Measurements from ENCODE around the gene SUSD6.

SUSD6 gene

DNA sequence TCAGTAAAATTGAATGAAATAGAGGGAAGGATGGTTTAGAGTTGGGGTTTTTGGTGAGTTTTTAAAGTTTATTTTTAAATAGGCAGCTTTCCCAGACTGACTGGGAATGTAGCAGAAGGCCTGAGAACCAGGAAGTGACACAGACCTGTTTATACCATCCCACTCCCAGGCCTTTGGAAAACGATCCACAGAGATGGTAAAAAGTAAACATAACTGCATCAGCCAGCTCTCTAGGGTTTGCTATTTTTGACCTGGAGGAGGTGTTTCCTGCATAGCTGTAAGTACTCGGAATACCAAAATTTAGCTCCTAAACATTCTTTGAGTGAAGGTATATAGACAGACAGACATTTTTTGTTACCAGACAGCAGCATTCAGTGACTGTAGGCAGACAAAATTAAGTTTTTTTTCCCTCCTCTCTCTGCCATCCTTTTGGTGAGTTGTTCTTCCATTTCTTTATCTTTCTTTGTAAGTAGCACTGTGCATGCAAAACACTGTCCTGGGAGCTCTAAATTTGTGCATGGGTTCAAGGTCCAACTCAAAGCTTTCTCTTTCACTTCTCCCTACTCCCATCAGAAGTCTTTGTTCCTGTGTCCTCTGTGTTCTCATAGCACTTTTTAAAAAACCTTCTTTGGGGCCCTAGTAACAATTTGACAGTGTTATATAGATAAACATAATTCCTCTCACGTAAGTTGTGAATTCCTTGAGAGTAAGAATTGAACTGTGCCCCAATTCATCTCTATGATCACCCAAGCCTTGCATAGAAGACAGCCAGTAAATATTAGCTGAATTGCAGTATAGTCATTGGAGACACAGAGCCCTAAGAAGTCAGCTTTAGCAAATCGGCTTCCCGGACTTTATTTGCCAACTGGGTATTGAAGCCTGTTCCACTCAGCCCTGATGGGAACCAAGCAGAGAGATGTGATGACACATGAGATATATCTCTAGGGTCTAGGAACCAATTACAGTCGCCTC lies 37.4 kb downstream of the SUSD6 start:
- no peak for DNase-seq (ENCODE audit: low read depth, low spot score)

DNA sequence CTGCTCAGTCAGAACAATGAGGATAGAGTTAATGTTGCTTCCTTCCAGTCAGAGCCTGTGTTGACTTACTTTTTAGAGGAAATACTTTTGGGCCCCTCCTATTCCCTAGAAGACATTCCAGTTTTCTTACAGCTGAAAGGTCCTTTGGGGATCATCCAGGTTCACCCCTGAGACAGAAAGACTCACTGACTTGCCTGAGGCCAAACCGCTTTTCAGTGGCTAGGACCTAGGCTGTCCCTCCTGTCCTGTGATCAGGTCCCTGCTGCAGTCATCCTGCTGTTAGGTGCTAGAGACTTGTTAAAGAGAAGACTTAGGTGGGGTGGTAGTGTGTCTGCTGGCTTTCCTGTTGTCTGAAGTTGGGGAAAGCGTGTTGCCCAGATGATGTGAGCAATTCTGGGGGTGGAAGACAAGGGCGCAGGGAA lies 39.6 kb downstream of the SUSD6 start:
- DNase-seq (ENCODE audit: low read depth, low spot score) = no peak

DNA sequence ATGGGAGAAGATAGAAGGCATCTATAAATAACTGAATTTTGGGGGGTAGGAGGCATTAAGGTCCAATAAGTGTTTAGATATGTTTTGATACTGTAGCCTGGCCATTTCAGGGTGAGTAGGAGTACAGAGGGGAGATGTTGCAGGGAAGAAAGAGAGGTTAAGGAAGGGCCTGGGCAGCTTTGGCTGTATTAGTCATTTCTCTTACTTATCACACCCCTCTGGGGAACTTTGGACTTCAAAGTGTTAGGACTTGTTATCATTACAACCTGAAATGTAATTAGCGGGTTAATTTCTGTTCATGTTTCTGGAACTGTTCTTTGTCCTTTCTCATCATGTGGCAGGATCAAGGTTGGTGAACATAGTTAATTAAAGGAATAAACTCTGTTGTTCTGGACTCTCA lies 40.3 kb downstream of the SUSD6 start:
- DNase-seq (ENCODE audit: low read depth, low spot score) = no peak

DNA sequence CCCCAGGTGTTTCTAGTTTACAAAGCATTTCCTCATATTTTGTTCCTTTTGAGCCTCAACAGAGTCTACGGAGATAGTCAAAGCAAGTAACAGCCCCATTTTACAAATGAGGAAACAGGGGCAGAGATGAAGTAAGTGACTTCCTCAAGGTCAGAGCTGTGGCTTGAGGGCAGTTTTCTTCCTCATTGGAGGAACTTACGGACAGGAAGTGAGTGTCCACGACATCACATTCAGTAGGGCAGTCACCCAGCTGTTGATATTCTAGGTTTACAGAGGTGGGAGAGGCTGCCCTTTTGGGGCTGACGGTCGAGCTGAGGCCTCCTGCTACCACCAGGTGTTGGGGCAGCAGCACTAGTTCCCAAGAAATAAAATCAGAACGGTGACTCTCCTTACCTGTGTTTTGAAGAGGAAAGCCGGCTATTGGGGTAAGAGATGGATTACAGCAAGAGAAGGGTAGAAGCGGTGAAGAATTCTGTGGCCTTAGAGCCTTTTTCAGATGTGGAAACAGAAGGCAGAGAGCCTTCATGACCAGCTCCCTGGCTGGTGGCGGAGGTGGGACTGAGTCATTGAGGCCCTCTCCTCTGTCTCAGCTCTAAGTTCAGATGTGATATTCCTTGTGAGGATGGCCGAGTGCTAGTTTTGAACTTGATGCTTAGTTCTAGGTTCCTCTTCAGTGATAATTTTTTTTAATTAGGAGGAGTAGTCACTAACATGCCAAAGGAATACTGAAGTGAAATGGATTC lies 41.7 kb downstream of the SUSD6 start:
- no peak for DNase-seq (ENCODE audit: low read depth, low spot score)

DNA sequence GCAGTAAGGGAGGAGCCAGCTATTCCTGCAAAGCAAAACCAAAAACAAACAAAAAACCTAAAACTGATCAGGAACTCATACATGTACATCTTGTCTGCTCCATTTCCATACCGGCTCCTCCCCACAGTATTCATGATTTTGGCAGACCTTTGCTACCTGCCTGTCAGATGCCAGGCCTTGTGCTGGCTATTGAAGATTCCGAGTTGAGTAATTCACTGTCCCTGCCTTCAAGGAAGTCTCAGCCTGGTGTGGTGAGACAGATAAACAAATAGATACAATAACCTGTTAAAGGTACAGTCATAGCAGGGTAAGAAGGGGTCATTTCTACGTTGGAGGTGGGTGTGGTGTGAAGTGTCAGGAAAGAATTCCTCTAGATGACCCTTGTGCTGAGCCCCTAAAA lies 42.7 kb downstream of the SUSD6 start:
- DNase-seq (ENCODE audit: low read depth, low spot score) = no peak

DNA sequence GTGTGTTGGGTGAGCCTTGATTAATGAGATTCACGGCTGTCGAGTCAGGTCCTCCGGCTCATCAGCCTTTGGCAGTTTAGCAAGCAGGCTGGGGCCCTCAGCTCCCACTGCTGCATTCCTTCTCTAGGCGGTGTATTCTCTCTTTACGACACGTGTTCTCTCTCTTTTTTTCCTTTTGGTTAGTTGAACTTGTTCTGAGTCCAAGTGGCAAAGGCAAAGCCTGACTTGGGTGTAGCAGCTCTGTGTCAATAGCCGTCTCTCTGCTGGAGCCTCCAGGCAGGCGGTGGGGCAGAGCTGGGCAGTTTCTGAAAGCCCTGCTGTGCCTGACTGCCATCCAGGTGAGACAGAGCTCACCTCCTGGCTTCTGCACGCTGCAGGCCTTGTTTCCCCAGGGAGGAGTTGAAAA lies 46.6 kb downstream of the SUSD6 start:
- DNase-seq (ENCODE audit: low read depth, low spot score) = no peak

DNA sequence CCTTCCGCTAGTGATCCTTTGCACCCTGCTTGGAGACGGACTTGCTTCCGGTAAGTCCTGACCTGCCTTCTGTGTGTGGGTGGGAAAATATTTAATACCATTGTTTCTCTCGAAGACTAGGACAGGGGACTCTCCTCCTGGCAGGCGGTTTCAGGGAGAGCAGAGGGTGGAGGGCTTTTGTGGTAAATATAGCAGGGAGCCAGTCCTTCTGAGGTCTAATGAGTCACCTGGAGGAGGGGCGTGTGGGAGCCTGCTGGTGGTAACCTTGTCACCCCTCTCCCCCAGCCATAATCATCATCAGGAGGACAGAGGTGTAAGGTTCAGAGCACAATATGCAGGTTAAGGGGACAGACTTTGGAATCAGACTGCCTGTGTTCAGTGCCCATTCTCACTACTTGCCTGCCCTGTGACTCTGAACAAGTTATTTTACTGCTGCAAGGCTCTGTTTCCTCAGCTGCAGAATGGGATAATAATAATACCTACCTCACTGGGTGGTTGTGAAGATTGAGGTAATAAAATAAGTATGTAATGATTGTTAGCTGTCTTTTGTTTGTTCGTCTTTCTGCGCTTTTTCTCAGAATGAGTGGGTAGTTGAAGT lies 47.4 kb downstream of the SUSD6 start:
- no peak for DNase-seq (ENCODE audit: low read depth, low spot score)

DNA sequence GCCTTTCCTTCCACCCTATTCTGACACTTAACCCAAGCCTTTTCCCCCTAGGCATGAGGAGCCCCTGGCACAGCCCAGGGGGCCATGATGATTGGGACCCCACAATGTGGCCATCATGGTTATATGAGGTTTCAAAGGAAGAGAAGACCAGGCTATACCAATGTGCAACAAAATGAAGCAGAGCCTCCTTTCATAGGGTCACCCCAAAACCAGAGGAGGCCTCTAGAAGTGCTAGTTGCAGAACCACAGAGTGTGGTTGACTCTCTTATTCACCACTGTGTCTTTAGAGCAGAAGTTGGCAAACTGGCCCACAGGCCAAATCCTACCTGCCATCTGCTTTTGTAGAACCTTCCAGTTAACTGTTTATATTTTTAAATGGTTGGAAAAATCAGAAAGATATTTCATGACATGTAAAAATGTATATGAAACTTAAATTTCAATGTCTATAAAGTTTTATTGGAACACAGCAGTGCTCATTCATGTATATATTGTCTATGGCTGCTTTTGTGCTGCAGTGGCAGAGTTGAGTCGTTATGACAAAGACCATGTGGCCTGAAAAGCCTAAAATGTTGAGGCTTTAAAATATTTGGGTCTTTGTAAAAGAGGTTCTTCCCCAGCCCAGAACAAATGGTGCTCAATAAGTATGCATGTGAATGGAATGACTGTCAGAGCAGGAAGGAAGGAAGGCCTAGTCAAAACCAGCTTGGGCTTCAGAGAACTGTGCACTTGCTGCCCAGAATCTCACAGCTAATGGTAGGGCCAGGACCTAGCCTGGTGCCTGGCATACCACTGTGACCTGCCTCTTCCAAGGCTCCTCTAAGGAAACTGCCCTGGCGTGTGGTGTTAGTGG lies 49.2 kb downstream of the SUSD6 start:
- DNase-seq (ENCODE audit: low read depth, low spot score) = no peak

DNA sequence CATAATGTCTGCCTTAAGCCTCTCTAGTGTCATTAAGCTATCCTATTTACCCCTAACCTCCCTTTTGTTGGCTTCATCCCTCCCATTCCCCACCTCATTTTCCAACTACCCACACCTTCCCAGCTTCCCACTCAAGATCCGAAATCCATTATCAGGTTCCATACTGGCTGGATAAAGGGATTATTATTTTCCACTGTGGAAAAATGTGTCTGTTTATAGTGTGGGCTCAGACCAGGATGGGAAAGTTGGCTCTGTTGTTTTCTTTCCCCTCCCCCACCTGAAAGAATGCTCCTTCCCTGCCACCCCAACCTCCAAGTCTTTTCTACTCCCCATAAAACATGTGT lies 49.8 kb downstream of the SUSD6 start:
- DNase-seq (ENCODE audit: low read depth, low spot score) = no peak

DNA sequence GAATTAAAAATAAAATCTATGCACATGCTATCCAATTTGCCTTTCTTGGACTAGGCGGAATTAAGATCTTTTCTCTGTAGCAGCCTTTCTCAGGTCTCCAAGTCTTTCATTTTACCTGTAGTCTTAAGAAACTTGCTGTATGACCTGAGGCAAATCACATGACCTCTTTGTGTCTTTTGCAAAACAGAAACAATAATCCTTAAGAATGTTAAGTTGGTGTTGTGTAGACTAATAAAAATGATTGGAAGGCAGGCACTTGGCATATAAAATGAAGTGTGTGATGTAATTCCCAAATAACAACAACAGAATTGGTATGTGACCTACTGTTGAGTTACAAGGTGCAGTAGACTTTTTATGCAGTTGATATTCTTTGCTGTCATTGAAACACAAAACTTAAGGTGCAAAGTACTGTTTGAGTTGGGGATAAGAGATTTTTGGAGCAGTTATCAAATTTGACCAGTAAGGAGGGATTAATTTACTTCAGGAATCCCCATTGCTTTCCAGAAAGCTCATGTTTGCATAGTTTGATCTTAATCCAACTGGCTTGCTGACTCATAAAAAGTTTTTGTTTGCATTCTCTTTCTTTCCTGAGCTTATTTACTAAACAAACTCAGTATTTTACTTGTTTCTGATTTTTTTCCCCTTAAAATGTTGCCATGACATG lies 51.4 kb downstream of the SUSD6 start:
- DNase-seq (ENCODE audit: low read depth, low spot score) = no peak

DNA sequence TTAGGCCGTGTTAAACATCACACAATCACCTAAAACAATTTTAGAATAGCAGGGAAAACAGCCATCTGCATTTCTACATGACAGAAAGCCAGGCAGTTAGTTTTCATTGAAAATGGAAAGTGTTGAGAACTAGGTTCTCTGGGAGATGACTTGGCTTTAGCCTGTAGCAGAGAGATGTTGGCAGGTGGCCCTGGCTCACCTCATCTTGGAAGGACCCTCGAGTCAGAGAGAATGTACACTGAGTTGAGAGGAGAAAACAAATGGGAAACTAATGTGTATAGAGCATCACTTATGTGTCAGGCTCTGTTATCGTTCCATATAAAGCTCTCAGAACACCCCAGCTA lies 51.9 kb downstream of the SUSD6 start:
- no peak for DNase-seq (ENCODE audit: low read depth, low spot score)

DNA sequence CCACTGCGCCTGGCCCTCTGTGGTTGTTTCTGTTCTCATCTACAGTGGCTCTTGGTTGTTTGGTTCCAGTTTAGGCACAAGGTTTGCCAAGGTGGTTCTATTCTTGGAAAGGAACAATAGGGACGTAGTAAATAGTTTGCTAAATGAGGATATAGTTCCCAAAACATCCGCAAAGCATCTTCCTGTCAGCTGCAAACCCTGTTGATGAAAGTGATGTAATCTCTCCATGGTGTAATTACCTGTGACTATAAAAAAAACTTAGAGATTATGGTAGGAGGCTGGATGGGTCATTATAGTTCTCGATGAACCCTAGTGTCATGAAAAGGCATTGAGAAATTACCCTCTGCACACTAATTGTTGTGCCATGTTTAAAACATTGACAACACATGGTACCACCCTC lies 52.9 kb downstream of the SUSD6 start:
- no peak for DNase-seq (ENCODE audit: low read depth, low spot score)

DNA sequence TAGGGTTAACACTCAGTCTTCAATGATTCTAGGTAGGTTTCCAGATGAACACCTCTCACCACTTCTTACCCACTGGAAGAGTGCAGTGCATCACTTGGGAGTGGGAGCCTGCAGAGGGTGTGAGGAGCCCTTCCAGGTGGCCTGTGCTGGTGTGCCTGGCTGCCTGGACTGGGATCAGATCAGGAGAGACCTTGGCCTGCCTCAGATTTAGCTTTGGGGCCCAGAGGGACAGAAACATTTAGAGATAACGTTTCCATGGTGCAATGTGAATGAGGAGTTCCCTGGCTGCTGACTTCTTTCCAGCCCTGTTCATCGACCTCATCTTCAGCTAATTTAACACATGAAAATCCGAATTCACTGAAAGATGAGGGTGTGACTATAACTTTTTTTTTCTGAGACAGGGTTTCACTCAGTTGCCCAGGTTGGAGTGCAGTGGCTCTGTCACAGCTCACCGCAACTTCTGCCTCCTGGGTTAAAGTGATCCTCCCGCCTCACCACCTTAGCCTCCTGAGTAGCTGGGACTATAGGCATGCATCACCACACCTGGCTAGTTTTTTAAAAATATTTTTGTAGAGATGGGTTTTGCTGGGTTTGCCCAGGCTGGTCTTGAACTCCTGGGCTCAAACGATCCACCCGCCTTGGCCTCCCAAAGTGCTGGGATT lies 53.6 kb downstream of the SUSD6 start:
- DNase-seq (ENCODE audit: low read depth, low spot score) = no peak

DNA sequence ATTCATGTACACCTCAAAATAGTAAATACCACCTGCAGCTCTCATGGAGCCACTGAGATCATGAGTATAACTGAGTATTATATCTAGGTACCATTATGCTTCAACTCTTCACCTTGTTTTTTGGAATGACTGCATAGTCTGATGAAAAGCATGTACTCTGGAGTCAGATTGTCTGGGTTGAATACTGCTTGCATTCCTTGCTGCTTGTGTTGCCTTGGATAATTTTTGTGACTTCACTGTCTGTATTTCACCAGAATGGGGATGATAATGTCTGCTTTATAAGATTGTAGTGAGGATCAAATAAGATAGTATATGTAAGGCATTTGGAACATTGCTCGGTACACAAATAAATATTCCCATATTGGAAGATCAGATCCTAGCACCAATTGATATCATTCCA lies 54.2 kb downstream of the SUSD6 start:
- no peak for DNase-seq (ENCODE audit: low read depth, low spot score)

DNA sequence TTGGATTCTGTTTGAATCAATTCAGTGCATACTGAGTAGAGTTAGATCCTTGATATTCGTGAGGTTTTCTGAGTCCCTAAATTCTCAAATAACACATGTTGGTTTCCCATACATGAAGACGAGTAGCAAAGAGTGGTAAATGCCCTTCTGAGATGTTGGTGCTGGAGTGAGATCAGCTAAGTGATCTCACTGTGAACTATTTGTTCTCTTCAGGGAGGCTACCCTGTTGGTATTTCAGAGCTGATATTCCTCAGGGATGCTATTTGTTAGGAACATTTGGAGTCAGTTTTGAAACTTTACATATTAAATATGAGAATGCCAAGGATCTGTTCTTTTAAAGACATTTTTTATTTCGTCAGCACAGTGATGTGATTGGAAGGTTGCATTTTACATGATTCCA lies 54.7 kb downstream of the SUSD6 start:
- DNase-seq (ENCODE audit: low read depth, low spot score) = no peak

DNA sequence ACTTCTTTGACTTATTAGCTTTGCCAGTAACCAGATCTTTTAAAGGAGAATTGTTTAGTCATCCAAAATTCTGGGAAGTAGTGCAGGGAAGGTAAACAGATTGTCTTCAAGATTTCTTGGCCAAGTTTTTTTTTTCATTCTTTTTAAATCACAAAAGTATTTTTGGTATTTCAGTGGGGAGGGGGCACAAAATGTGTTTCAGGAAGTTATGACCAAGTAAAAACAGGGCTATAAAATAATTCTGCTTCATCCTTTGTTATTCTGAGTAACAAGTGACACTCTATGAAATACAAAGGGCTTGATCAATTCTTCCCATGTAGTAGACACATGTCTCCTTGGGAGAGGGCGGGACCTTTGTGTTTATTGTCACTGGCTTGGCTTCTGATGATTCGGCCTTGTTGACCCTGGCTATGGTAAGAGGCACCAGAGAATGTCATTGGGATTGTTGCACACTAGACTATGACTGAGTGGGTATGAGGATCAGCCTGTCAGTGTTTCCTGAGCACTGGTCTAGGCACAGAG lies 55.4 kb downstream of the SUSD6 start:
- DNase-seq (ENCODE audit: low read depth, low spot score) = no peak

DNA sequence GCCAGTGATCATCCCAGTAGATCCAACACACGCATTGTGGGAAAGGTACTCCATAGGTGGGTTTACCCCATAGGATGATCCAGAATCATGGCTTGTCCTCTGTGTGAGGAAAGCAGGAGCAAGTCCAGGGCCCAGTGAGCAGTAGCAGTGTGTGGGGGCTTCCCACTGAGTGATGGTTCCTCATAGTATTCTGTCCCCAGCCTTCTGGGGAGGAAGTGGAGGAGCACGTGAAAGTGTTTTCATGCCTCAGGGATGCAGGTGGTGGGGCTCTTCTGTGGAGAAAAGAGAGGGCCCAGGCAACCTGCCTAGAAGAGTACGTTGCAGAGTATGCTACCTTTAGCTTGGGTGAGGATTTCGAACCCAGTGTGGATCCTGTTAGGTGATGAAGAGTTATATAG lies 56.5 kb downstream of the SUSD6 start:
- no peak for DNase-seq (ENCODE audit: low read depth, low spot score)

DNA sequence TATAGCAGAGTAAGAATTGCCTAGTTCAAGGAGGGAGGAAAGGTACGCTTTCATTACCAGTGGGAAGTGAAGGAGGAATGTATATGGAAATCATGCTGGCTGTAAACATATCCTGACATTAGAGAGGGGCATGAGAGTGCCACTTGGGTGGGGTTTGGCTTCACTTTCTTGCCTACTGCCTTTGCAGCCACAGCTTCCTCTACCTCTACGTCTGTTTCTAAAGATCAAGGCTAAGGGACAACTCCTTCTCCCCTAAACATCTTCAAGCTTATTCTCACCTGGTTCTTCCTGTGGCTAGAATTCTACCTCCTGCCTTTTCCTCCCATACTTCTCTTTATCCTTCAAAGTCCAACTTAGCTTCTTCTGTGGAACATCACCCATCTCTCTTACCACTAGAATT lies 58.0 kb downstream of the SUSD6 start:
- no peak for DNase-seq (ENCODE audit: low read depth, low spot score)

DNA sequence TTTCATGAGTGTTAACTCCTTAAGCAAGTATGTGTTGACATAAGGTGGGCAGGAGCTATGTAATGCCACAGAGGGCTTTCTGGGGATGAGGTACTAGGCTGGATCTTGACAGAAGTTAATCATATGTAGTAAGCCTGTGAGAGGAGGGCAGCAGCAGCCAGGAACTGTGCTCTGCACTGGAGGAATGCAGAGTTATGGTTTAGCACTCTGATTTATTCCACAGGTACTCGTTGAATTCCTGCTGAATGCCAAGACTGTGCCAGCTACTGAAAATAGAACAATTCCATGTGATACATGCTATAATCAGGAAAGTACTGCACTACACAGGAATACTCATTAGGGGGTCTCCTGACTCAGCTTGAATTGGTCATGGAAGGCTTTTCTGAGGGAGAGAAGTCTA lies 58.7 kb downstream of the SUSD6 start:
- no peak for DNase-seq (ENCODE audit: low read depth, low spot score)

DNA sequence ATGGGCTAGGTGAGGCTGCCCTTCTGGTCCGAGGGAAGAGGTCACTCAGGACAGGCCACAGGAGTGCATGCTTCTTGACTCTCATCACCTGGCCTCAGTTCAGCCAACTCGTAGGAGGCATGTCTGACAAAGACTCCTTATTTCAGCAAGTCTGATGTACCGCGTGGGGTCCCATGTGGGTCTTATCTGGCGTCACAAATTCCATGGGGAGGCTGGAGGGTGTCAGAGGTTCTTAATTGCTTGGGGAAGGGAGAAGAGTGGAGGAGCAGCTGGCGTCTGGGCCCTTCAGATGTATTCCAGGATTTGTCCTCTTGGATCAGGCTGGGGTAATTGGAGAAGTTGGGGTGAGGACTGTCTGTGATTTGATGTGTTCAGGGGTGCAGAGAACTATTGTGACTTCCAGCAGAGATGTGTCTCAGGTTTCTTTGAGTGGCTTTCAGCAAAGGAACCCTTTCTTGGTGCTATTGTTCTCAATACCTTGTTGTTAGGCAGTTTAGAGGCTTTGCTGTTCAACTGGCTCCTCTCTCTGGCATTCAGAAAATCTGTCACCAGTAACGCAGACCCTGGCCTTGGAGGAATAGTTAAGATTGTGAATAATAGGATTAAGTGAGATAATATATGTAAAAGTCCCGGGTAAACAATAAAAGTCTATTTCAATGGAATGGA lies 60.1 kb downstream of the SUSD6 start:
- DNase-seq (ENCODE audit: low read depth, low spot score) = no peak

Data from activated CD4-positive, CD25-positive, alpha-beta regulatory T cell treated with anti-CD3 and anti-CD28 coated beads, Interleukin-2, amount 50 U/mL, for 16 hours (primary cell).